HG03108 (cell line): ENCODE measurements around the gene ELN.
"Not testable (repeated sequence)": the region's sequence is repeated elsewhere in the genome, so short reads cannot be mapped to it uniquely, and the experiment has no call there.

Experiments
- ATAC-seq: cut with Tn5 transposase; IDR thresholded peaks from one replicate; pipeline ENCODE4 v1.9.1; 2021; ENCODE audit warnings: moderate library complexity; ENCODE audit not compliant: unreplicated experiment

ELN gene

DNA sequence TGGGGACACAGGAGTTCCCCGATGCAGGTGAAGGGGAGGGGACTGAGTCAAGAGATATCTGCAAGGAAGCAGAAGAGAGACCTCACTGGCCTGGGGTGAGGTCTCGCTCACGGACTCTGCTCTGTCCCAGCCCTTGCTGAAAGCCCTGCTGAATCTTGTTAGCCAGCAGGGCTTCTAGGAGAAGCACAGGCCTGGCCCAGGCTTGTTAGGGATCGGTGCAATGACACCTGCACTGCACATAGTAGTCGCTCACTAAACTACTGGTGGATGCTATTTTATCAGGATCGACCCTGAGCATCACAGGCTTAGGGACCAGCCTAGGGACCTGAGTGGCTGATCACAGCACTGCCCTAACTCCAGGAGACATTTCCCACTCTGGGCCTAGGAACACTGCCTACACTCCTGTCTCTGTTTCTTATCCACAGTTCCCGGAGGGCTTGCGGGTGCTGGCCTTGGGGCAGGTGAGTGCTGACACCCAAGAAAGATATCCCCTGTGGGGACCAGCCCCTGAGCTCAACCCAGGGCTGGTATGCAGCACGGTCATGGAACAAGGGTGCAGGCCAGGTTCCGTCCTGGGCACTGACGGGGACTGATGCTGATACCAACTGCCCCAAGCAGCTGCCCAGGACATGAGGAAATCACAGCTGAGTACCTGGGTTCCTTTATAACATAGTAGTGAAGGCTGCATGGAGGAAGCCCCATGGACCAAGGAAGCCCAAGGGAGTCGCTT, 13.0 kb downstream of the ELN start:
- ATAC-seq = no peak

DNA sequence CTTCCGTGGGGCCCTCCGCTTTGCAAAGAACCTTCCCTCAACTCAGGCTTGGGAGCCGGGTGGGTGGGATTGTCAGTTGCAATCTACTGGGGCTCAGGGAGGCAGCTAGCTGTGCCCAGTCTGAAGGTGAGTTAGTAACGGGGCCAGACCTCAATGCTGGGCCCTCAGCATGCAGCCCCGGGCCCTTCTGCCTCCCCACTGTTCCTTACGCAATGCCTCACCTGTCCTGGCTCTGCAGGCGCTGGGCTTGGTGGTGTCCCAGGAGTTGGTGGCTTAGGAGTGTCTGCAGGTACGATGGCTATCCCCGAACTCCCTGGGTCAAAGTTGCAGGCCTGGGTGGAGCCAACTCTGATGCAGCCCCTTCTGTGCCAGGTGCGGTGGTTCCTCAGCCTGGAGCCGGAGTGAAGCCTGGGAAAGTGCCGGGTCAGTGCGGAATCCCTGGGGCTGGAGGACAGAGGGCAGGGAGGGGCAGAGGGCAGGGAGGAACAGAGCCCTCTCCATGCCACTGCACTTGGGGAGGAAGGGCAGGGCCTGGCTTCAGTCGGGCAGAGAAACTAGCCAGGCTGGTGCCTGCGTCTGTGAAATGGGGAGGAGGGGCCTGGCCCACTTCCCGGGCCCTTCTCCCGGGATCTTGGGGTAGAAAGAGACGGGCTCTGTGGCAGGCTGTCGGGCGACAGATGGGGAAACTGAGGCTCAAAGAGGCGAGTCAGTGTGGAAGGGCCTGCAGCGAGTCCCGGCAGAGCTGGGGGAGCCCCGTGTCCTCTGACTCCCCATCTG, 15.0 kb downstream of the ELN start:
- ATAC-seq = no peak

- ATAC-seq = no peak
Measured at GRCh38 chr7:74043523-74043951, 15.6 kb downstream of the ELN start.

- ATAC-seq = no peak
Measured at GRCh38 chr7:74044366-74045350, 16.7 kb downstream of the ELN start.

- not testable (repeated sequence) for ATAC-seq
Measured at GRCh38 chr7:74046581-74046980, 18.6 kb downstream of the ELN start.

DNA sequence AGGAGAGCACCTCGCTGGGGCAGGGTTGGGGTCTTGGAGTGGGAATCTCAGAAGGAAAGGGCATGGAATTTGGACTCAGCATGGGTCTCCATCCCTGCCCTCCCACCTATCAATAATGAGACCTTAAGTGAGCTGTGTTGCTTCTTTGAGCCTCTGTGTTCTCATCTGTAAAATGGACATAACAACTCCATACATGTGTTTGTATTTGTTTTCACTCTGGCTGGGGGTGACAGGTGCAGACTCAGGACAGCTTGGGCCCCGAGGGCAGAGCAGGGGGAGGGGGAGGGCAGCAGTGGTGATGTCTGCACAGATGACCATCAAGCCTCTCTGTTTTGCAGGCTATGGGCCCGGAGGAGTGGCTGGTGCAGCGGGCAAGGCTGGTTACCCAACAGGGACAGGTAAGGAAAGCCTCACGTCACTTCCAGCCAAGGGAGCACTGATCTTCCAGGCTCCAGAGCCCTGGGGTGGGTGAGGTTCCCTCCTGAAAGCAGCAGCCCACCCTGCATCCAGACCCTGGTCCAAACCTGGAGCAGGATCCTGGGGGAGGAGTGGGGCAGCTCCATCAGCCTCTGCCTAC, 19.9 kb downstream of the ELN start:
- no peak for ATAC-seq

DNA sequence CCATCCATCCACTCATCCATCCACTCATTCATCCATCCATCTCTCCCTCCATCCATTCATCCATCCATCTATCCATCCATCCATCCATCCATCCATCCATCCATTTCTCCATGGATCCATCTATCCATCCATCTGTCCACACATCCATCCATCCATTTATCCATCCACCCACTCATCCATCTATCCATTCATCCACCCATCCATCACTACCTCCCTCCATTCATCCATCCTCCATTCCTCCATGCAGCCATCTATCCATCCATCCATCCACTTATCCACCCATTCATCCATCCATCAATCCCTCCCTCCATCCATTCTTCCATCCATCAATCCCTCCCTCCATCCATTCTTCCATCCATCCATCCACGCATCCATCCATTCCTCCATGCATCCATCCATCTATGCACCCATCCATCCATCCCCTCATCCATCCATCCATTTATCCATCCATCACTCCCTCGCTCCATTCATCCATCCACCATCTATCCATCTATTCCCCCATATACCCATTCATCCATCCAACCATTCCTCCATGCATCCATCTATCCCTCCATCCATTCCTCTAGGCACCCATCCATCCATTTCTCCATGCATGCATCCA, 21.1 kb downstream of the ELN start:
- no peak for ATAC-seq

- no peak for ATAC-seq
Measured at GRCh38 chr7:74049997-74050798, 22.2 kb downstream of the ELN start.

GRCh38 chr7:74051193-74051592, 23.2 kb downstream of the ELN start:
- ATAC-seq = no peak

DNA sequence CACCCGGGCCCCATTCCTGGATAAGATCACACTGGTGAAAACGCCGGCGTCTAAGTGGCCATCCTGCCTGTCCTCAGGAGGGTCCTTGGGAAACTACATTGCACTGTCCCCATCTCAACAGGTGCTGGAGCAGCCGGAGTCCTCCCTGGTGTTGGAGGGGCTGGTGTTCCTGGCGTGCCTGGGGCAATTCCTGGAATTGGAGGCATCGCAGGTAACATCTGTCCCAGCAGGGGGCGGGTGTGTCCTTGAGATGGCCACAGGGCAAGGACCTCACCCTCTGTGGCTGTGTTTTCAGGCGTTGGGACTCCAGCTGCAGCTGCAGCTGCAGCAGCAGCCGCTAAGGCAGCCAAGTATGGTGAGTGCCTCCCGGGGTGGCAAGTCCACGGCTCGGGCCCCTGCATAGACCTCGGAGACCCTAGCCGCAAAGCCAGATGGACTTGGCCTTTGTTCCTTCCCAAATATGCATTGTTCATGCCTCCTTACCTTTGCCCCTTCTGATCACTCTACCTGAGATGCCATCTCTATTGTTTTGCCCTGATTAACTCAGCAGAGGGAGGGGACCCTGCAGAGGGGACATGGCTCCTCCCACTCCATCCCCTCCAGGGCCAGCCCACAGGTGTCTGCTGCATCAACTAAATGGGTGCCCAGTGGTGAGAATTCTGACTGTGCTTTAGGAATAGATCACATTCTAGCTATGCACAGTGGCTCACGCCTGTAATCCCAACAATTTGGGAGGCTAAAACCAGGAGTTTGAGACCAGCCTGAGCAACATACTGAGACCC, 23.8 kb downstream of the ELN start:
- ATAC-seq = no peak

DNA sequence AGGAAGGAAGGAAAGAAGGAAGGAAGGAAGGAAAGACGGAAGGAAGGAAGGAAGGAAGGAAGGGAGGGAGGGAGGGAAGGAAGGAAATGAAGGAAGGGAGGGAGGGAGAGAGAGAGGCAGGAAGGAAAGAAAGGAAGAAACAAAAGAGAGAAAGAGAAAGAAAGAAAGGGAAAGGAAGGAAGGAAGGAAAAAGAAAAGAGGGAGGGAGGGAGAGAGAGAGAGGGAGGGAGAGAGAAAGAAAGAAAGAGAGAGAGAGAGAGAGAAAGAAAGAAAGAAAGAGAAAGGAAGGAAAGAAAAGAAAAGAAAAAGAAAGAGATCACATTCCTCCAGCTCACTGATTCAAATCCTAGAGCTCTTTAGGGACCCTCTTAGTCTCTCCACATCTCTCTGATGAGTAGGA, 24.7 kb downstream of the ELN start:
- ATAC-seq = no peak

GRCh38 chr7:74053589-74054186, 25.7 kb downstream of the ELN start:
- ATAC-seq = no peak

- no peak for ATAC-seq
Measured at GRCh38 chr7:74056096-74056915, 28.3 kb downstream of the ELN start.

DNA sequence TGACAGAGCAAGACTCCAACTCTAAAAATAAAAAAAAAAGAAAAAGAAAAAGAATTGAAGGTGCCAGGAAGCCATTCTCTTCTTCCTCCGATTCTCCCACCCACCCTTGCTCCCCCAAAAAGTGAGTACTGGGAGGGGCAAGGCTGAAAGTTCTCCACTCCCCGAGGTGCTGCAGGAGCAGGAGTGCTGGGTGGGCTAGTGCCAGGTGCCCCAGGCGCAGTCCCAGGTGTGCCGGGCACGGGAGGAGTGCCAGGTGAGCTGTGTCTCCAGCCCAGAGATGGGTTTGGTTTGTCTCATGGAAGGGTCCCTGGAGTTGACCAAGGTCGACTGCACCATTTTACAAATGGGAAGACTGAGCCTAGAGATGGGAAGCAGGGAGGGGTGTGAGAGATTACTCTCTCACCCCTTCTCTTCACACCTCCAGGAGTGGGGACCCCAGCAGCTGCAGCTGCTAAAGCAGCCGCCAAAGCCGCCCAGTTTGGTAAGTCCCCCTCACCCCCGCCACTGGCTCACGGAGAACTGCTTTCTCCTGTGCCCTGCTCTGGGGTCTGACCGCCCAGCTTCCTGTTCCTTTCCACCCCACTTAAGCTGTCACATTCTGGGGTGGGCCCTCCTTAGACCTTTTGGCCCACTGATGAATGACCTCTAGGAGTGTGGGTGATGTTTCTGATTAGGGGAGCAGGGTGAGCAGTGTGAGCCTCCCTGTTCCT, 29.4 kb downstream of the ELN start:
- no peak for ATAC-seq

- ATAC-seq = no peak
Measured at GRCh38 chr7:74057987-74058386, 30.0 kb downstream of the ELN start.

- no peak for ATAC-seq
Measured at GRCh38 chr7:74058486-74058885, 30.5 kb downstream of the ELN start.

DNA sequence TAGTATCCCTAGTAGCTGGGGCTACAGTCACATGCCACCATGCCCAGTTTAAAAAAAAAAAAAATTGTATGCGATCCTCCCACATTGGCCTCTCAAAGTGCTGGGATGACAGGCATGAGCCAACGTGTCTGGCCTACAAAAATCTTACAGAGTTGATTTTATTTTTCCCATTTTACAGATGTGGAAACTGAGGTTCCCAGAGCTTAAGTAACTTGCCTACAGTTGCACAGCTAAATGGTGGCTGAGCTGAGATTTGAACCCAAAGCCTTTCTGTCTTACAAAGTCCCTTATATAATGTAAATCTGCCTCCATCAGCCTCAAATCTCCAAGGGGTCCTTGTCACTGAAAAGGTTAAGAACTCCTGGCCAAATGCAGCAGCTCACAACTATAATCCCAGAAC, 31.1 kb downstream of the ELN start:
- ATAC-seq = no peak
